ENCODE results near the gene SULT1C4. TPM values are rescaled to one million over a fixed set of nuclear protein-coding genes. Genes with fewer than 3 reads are reported as not detected.

The SULT1C4 gene
- total RNA-seq, 4 donors from 2014 or later, result 1.7 to 5.2 (median 3.7) TPM

- WGBS, result 86% methylated on average over 2 of the region's 2 CpGs
- intact Hi-C loops (cut with DNase I), result no loop called here
- H3K9me3 ChIP-seq, result peaks cover 0 to 21% (median 14%) of the 10 kb centered on the region in 4 donors
Observed at GRCh38 chr2:108399479-108399878, 21.7 kb downstream of the SULT1C4 start.

GRCh38 chr2:108401800-108402199 is 24.0 kb downstream of the SULT1C4 start:
- no peaks in the 10 kb centered on the region for H3K36me3 ChIP-seq
- H3K4me1 ChIP-seq, result no peaks in the 10 kb centered on the region
- no peak for TF ChIP-seq POLR2AphosphoS5 (IDR thresholded peaks at IDR 0.05)
- no peak for DNase-seq (ENCODE audit: extremely low spot score)
- WGBS, result 83% methylated on average over 3 of the region's 3 CpGs
- H3K27ac ChIP-seq (replicated peaks in 1 of 4), result no peak overlapping the region
- H3K4me3 ChIP-seq, result no peak overlapping the region
- H3K27me3 ChIP-seq, result no peaks in the 10 kb centered on the region
- H3K9me3 ChIP-seq, result peaks cover 0 to 31% (median 20%) of the 10 kb centered on the region in 4 donors
- intact Hi-C loops (cut with DNase I), result no loop called here

More at GRCh38 chr2:108399479-108399878, 21.7 kb downstream of the SULT1C4 start:
- Histone ChIP-seq H3K4me1 (no peaks in the 10 kb centered on the region), H3K27ac (replicated peaks in 1 of 4) (no peak overlapping the region), H3K36me3 (no peaks in the 10 kb centered on the region), H3K27me3 (no peaks in the 10 kb centered on the region), H3K4me3 (no peak overlapping the region)
- no peak for DNase-seq (ENCODE audit: extremely low spot score)
- TF ChIP-seq POLR2AphosphoS5 (IDR thresholded peaks at IDR 0.05) (no peak), EP300 (IDR thresholded peaks at IDR 0.05) (no peak), POLR2A (IDR thresholded peaks at IDR 0.05; ENCODE audit: low read depth) (no peak)
- TF ChIP-seq, protein P1, sequence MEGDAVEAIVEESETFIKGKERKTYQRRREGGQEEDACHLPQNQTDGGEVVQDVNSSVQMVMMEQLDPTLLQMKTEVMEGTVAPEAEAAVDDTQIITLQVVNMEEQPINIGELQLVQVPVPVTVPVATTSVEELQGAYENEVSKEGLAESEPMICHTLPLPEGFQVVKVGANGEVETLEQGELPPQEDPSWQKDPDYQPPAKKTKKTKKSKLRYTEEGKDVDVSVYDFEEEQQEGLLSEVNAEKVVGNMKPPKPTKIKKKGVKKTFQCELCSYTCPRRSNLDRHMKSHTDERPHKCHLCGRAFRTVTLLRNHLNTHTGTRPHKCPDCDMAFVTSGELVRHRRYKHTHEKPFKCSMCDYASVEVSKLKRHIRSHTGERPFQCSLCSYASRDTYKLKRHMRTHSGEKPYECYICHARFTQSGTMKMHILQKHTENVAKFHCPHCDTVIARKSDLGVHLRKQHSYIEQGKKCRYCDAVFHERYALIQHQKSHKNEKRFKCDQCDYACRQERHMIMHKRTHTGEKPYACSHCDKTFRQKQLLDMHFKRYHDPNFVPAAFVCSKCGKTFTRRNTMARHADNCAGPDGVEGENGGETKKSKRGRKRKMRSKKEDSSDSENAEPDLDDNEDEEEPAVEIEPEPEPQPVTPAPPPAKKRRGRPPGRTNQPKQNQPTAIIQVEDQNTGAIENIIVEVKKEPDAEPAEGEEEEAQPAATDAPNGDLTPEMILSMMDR (IDR thresholded peaks at IDR 0.05), result no peak

GRCh38 chr2:108403494-108403893 is 25.7 kb downstream of the SULT1C4 start:
- H3K27me3 ChIP-seq, result no peaks in the 10 kb centered on the region
- no peak overlapping the region for H3K4me3 ChIP-seq
- peaks cover 0 to 29% (median 19%) of the 10 kb centered on the region in 4 donors for H3K9me3 ChIP-seq
- 73% methylated on average over 6 of the region's 7 CpGs for WGBS
- H3K4me1 ChIP-seq, result no peaks in the 10 kb centered on the region
- TF ChIP-seq POLR2AphosphoS5 (IDR thresholded peaks at IDR 0.05) (no peak), EP300 (IDR thresholded peaks at IDR 0.05) (no peak), POLR2A (IDR thresholded peaks at IDR 0.05; ENCODE audit: low read depth) (no peak)
- TF ChIP-seq, protein P1 (IDR thresholded peaks at IDR 0.05), result no peak
- no peak overlapping the region for H3K27ac ChIP-seq (replicated peaks in 1 of 4)
- DNase-seq (ENCODE audit: extremely low spot score), result no peak
- H3K36me3 ChIP-seq, result no peaks in the 10 kb centered on the region
- intact Hi-C loops (cut with DNase I), result no loop called here

- TF ChIP-seq EP300 (IDR thresholded peaks at IDR 0.05), result no peak
- TF ChIP-seq, protein P1 (IDR thresholded peaks at IDR 0.05), result no peak
- TF ChIP-seq POLR2A (IDR thresholded peaks at IDR 0.05; ENCODE audit: low read depth), result no peak
- no peak for TF ChIP-seq POLR2AphosphoS5 (IDR thresholded peaks at IDR 0.05)
- DNase-seq (ENCODE audit: extremely low spot score), result no peak
- no peaks in the 10 kb centered on the region for H3K36me3 ChIP-seq
- intact Hi-C loops (cut with DNase I), result no loop called here
- no peaks in the 10 kb centered on the region for H3K4me1 ChIP-seq
- H3K9me3 ChIP-seq, result peaks cover 0 to 15% (median 9%) of the 10 kb centered on the region in 4 donors
- WGBS, result 82% methylated on average over 4 of the region's 4 CpGs
- H3K27me3 ChIP-seq, result no peaks in the 10 kb centered on the region
- no peak overlapping the region for H3K27ac ChIP-seq (replicated peaks in 1 of 4)
- no peak overlapping the region for H3K4me3 ChIP-seq
Observed at GRCh38 chr2:108404784-108405397, 27.1 kb downstream of the SULT1C4 start.

DNA sequence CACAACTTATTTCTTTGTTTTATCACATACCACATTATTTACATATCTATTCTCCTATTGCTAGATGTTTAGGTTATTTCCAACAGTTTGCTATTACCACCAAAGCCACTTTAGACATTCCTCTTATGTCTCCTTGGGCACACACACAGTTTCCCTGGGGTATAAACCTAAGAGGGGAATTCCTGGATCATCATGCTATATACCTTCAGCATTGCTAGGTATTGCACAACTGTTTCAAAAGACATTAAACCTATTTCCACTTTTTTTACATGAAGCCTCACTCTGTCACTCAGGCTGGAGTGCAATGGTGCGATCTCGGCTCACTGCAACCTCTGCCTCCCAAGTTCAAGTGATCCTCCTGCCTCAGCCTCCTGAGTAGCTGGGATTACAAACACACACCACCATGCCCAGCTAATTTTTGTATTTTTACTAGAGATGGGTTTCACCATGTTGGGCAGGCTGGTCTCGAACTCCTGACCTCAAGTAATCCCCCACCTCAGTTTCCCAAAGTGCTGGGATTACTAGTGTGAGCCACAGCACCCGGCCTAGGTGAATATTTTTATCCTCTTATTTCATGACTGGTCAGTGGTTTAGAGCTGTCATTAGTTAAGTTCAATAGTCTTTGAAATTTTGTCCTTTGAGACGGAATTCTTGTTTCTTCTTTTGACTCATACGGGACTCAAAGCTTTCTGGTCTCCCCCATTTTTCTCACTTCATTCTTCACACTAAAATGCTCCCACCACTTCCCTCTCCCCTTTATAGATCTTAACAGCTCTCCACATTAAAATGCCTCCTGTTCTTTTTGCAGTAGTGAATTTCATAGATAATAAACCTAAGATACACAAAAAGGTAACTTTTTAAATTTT is 30.3 kb downstream of the SULT1C4 start:
- intact Hi-C loops (cut with DNase I), result no loop called here
- 92% methylated on average over 6 of the region's 6 CpGs for WGBS
- no peaks in the 10 kb centered on the region for H3K36me3 ChIP-seq
- no peak for TF ChIP-seq POLR2A (IDR thresholded peaks at IDR 0.05; ENCODE audit: low read depth)
- no peak for TF ChIP-seq EP300 (IDR thresholded peaks at IDR 0.05)
- no peak for TF ChIP-seq POLR2AphosphoS5 (IDR thresholded peaks at IDR 0.05)
- TF ChIP-seq, protein P1 (IDR thresholded peaks at IDR 0.05), result no peak
- no peaks in the 10 kb centered on the region for H3K27me3 ChIP-seq
- H3K27ac ChIP-seq (replicated peaks in 1 of 4), result no peak overlapping the region
- H3K4me1 ChIP-seq, result no peaks in the 10 kb centered on the region
- no peak for DNase-seq (ENCODE audit: extremely low spot score)
- H3K4me3 ChIP-seq, result no peak overlapping the region
- peaks cover 0 to 11% (median 6%) of the 10 kb centered on the region in 4 donors for H3K9me3 ChIP-seq

All from esophagus muscularis mucosa (tissue), 4 donors.